Stimulated activated naive CD4-positive, alpha-beta T cell treated with Interleukin-2 at 50 U/mL for 16 hours (primary cell): Measurements from ENCODE around the gene TSR1.

Source experiments
- DNase-seq: peaks from one replicate; lab custom pipeline; 2025; lab: John Stamatoyannopoulos, UW

TSR1 gene

DNA sequence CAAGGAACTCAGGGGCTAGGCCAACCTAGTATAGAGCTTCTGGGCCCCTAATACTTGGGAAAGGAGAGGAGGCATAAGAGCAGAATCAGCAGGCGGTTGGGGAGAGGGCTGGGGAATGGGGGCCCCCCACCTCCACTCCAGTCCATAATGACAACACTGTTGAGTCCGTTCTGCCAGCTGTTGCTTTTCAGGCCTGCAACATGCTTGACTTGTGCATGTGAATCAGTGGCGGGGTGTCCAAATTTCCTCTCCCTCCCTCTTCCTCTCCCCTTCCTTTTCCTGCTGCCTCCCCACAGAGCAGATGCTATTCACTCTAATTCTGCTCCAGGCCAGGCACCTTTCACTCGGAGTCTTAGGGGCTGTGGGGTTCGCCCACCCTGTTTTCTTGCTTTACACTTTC lies 32.8 kb upstream of the TSR1 start:
- no peak for DNase-seq

DNA sequence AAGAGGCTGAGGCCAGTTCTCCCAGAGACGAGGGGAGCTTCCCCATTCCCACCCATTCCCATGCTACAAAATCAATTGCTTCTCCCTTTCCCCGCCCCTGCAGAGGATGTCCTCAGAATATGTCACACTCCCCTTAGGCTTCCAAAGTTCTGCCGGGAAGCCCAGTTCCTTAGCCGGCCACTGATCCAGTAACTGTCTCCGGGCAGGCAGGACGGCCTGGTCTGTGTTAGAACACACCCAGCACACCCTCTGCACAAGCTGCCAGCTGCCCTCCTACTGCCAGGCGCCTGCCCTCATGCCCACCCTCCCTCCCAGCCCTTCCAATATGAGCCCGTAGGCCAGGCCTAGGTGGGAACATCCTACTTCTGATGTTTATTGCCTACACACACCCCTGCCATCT lies 32.1 kb upstream of the TSR1 start:
- no peak for DNase-seq

DNA sequence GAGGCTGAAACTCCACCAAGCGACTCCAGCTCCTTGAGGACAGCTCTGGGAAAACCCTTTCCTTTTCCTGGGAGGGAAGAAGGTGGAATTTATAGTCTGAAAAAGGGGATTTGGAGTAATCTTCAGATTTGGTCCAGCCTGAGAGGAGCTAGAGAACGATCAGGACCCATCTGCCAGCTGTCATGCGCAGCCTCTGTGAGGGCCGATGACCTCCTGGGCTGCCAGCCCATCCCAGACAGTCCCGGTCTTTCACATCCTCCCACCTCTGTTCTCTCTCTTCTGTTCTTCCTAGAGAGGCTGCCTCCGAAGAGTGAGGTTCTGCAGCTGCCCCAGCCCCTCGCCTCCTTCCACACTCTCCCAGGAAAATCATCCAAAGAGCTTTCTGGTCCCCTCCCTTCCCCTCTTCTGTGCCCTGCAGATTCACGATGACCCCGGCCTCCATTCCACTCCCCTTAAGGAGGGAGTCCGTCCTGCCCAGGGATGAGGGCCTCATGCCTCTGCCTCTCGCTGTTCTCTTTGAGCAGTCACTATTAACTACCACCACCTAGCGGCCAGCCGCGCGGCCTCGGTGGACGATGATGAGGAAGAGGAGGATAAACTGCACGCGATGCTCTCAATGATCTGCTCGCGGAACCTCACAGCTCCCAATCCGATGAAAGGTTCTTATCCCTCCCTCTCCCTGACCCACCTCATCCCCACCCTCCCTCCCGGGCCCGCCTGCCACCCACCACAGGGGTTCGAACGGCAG lies 30.7 kb upstream of the TSR1 start:
- no peak for DNase-seq

DNA sequence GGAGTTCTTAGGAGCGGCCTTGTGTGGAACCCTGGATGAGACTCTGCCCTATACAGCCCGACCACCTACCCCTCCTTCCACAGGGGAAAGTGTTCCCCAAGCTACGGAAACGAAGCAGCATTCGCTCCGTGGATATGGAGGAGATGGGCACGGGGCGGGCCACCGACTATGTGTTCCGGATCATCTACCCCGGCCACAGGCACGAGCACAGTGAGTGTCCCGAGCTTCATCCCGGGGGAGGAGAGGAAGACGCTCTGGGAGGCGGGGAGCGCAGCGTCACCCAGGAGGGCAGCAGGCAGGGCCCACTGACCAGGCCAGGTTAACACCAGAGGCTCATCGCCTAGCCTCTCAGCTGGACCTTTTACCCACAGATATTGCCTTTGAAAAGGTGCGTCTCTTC lies 28.9 kb upstream of the TSR1 start:
- no peak for DNase-seq

DNA sequence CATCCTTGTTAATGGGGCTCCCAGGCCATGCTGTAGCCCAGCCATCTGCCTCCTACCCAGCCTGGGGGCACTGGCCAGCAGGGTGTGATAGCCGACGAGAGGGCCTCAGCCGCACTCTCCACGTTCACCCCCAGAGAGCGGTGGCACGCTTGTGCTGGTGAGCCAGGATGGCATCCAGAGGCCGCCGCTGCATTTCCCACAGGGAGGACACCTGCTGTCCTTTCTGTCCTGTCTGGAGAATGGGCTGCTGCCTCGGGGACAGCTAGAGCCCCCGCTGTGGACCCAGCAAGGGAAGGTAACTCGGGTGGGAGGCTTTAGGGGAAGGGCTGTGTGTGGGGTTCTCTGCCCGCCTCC lies 28.5 kb upstream of the TSR1 start:
- DNase-seq: no peak

- no peak for DNase-seq
Observed at GRCh38 chr17:2363851-2364762, 27.9 kb upstream of the TSR1 start.

DNA sequence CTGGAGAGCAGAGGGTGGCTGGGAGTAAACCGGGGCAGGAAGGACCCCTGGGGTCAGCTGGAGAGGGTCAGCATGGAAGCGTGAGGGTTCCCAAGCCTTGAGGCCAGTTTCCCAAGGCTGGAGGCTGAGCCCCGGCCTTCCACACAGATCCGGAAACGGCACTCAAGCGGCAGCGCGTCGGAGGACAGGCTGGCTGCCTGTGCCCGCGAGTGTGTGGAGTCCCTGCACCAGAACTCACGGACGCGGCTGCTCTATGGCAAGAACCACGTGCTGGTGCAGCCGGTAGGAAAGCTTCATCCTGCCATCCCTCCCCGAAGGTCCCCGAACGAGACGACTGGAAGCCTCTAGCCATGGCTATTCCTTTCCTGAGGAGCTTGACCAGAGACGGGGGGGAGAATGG lies 27.1 kb upstream of the TSR1 start:
- DNase-seq: no peak

DNA sequence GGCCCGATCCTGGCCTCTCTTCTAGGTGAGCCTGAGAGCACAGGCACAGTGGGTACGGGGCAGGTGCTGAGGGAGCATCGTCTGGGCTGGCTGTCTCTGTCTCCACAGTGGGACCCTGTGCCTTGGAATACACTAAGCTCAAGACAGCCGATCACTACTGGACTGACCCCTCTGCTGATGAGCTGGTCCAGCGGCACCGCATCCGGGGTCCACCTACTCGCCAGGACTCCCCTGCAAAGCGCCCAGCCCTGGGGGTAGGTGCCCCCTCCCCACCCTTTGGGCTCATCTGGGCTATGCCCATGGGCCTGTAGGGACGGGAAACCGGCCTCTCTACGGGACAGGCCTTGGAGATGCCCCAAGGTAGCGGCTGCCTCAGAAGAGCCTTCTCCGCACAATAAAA lies 26.6 kb upstream of the TSR1 start:
- no peak for DNase-seq

- DNase-seq: no peak
Observed at GRCh38 chr17:2362416-2362815, 26.2 kb upstream of the TSR1 start.

- no peak for DNase-seq
Observed at GRCh38 chr17:2362016-2362415, 25.8 kb upstream of the TSR1 start.

GRCh38 chr17:2361010-2361760 lies 24.9 kb upstream of the TSR1 start:
- DNase-seq: no peak

DNA sequence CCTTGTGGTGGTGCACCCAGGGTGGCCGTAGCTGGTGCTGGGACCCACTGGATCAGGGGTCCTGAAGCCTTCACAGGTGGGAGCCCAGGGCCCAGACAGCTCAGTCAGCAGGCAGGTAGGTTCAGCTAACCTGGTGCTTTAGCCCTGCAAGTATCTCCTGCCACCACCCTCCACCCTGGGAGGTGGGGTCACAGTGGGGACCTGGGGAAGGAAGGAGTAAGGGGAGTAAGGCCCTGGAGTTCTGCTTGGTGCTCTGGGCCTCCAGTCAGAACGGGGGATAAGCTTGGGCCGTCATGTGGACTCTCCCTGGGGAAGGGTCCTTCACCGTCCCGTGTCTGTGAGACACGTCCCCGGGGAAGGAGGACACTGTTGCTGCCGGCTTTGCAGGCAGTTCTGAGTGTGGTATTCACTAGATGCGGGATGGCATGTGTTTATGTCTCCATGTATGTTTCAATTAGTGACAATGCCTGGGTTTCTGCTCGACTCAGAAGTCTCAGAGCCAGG lies 21.7 kb upstream of the TSR1 start:
- no peak for DNase-seq

GRCh38 chr17:2357237-2357636 lies 21.0 kb upstream of the TSR1 start:
- no peak for DNase-seq

DNA sequence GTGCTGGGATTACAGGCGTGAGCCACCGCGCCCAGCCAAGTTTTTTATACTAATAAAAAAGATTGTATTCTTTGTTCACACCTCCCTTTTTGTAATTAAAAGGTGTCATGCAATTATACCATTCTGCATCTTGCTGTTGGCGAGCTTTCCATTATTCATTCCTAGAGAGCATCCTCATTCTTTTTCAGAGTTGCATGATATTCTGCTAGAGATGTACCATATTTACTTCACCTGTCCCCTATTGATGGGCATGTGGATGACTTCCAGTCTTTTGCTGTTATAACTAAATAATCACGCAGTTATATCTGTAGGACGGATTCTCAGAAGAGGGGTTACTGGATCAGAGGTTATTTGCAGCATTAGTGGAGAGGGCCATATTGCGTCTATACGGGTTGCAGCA lies 18.1 kb upstream of the TSR1 start:
- DNase-seq: no peak

DNA sequence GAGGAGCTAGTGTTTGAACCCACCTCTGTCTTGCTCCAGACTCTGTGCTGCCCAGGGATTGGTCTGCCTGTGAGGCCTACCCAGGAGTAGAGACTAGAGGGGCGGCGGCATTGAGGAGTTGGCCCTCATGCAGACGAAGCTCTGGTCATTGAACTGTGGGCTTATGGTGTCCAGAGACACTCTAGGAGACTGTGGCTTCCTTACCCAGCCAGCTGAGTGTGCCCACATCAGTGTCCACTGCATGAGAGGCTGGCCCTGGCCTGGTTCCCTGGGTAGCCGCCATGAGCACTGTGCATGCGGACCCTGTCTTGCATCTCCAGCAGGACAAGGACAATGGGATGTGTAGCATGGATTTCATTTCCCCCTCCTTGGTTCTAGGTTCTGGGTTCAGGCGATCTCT lies 15.0 kb upstream of the TSR1 start:
- no peak for DNase-seq

- no peak for DNase-seq
Observed at GRCh38 chr17:2347805-2348685, 11.8 kb upstream of the TSR1 start.

DNA sequence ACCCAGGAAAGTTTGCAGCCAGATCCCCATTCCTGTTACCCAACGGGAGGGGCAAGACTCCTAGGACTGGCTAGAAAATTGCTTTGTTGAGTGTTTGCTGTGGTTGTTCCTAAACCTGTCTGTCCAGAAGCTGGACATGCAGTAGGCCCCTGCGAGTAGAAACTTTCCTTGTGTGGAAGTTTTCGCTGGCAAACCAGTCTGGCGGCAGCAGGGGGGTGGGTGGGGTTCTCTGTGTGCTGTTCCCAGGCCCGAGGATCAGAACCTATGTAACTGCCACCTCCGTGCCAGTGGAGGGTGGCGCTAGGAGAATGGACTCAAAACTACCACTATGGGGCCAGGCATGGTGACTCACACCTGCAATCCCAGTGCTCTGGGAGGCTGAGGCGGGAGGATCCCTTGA lies 10.2 kb upstream of the TSR1 start:
- no peak for DNase-seq

DNA sequence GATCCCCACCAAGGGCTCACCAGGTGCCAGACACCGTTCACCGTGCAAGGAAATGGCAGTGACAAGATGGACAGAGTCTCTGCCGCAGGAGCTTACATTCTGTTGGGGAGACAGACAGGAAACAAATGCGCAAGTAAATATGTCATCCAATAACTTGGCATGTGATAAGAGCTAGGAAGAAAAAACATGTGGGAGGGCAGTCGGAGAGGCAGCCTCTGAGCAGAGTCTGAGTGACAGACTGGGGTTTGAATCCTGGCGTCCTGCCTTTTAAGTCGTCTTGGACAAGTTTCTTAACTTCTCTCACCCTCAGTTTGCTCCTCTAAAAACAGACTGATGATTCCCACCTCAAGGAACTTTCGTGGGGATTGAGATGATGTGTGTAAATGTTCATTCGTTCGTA lies 8.3 kb upstream of the TSR1 start:
- DNase-seq: no peak

- DNase-seq: peak; percentile 20
Observed at GRCh38 chr17:2343421-2343820, 7.2 kb upstream of the TSR1 start.

- no peak for DNase-seq
Observed at GRCh38 chr17:2338315-2338657, 2.0 kb upstream of the TSR1 start.

GRCh38 chr17:2337544-2338314 lies 1.5 kb upstream of the TSR1 start:
- peak; percentile 39 for DNase-seq
